ENCODE results near the gene PRAMEF33. TPM values are rescaled to one million over a fixed set of nuclear protein-coding genes. Genes with fewer than 3 reads are reported as not detected.
"Not testable (repeated sequence)": the region's sequence is repeated elsewhere in the genome, so short reads cannot be mapped to it uniquely, and the experiment has no call there.

PRAMEF33 gene
- not detected in 2 replicates for polyA plus RNA-seq (2012; rRNA removed)
- polyA plus RNA-seq (2012; cell fraction: cytosol; rRNA removed): not detected in 2 replicates
- polyA plus RNA-seq (2012; cell fraction: nucleus; rRNA removed): not detected in 2 replicates

GRCh38 chr1:13303239-13303638, at the start of gene PRAMEF33:
PRAMEF33 (plus strand) TSS chr1:13303539; CDS start chr1:13305955, 2,416 bp downstream.
- H4K20me1 ChIP-seq (ENCODE audit: insufficient read depth); H3K9ac ChIP-seq; H3K9me3 ChIP-seq; POLR2A ChIA-PET; H3K27me3 ChIP-seq (ENCODE audit: insufficient read depth); H3F3A ChIP-seq (replicated peaks; ENCODE audit: insufficient read depth); H3K79me2 ChIP-seq (ENCODE audit: insufficient read depth); H3K36me3 ChIP-seq (replicated peaks in 1 of 2; ENCODE audit: control insufficient read depth in 1 of 2, insufficient read depth in 2 of 2, low read length in 1 of 2); CTCF ChIA-PET; H3K4me3 ChIP-seq (ENCODE audit: low read depth in 2 of 2, low read length in 1 of 2); DNase-seq; H3K27ac ChIP-seq (ENCODE audit: low read depth in 2 of 2, low read length in 1 of 2); H2AFZ ChIP-seq (ENCODE audit: low read depth); H3K4me2 ChIP-seq; H3K4me1 ChIP-seq (ENCODE audit: control insufficient read depth in 1 of 2, insufficient read depth in 2 of 2, low read depth in 1 of 2, low read length in 1 of 2); H3K9me2 ChIP-seq: not testable (repeated sequence)
- no CpG with 5 or more reads among the region's 1 CpG for WGBS (ENCODE audit: low lambda C conversion rate)

- CTCF ChIA-PET; H3K9ac ChIP-seq; H3K9me3 ChIP-seq; H3K4me2 ChIP-seq; H3K27me3 ChIP-seq (ENCODE audit: insufficient read depth); POLR2A ChIA-PET; H2AFZ ChIP-seq (ENCODE audit: low read depth); H3K4me1 ChIP-seq (ENCODE audit: control insufficient read depth in 1 of 2, insufficient read depth in 2 of 2, low read depth in 1 of 2, low read length in 1 of 2); H3K27ac ChIP-seq (ENCODE audit: low read depth in 2 of 2, low read length in 1 of 2); DNase-seq; H3K9me2 ChIP-seq; H3F3A ChIP-seq (replicated peaks; ENCODE audit: insufficient read depth); H3K79me2 ChIP-seq (ENCODE audit: insufficient read depth); H3K36me3 ChIP-seq (replicated peaks in 1 of 2; ENCODE audit: control insufficient read depth in 1 of 2, insufficient read depth in 2 of 2, low read length in 1 of 2); H4K20me1 ChIP-seq (ENCODE audit: insufficient read depth); H3K4me3 ChIP-seq (ENCODE audit: low read depth in 2 of 2, low read length in 1 of 2): not testable (repeated sequence)
- WGBS (ENCODE audit: low lambda C conversion rate): no CpG with 5 or more reads among the region's 5 CpGs
Observed at GRCh38 chr1:13253898-13254297, 49.4 kb upstream of the PRAMEF33 start, which contains the start of gene PRAMEF5. PRAMEF5 (plus strand) TSS chr1:13254198; CDS start chr1:13259269, 5,071 bp downstream.

- H2AFZ ChIP-seq (ENCODE audit: low read depth); H3K27me3 ChIP-seq (ENCODE audit: insufficient read depth); H3K4me1 ChIP-seq (ENCODE audit: control insufficient read depth in 1 of 2, insufficient read depth in 2 of 2, low read depth in 1 of 2, low read length in 1 of 2); H3K9ac ChIP-seq; H3K4me2 ChIP-seq; H3K79me2 ChIP-seq (ENCODE audit: insufficient read depth); H4K20me1 ChIP-seq (ENCODE audit: insufficient read depth); DNase-seq; CTCF ChIA-PET; H3K9me3 ChIP-seq; H3F3A ChIP-seq (replicated peaks; ENCODE audit: insufficient read depth); H3K9me2 ChIP-seq; POLR2A ChIA-PET; H3K36me3 ChIP-seq (replicated peaks in 1 of 2; ENCODE audit: control insufficient read depth in 1 of 2, insufficient read depth in 2 of 2, low read length in 1 of 2); H3K27ac ChIP-seq (ENCODE audit: low read depth in 2 of 2, low read length in 1 of 2); H3K4me3 ChIP-seq (ENCODE audit: low read depth in 2 of 2, low read length in 1 of 2): not testable (repeated sequence)
- 0% methylated on average over 2 of the region's 3 CpGs for WGBS (ENCODE audit: low lambda C conversion rate)
Observed at GRCh38 chr1:13265124-13265523, 38.2 kb upstream of the PRAMEF33 start.

- H3F3A ChIP-seq (replicated peaks; ENCODE audit: insufficient read depth); H3K9me2 ChIP-seq; POLR2A ChIA-PET; H3K4me3 ChIP-seq (ENCODE audit: low read depth in 2 of 2, low read length in 1 of 2); H2AFZ ChIP-seq (ENCODE audit: low read depth); H3K4me2 ChIP-seq; CTCF ChIA-PET; H3K9ac ChIP-seq; H3K4me1 ChIP-seq (ENCODE audit: control insufficient read depth in 1 of 2, insufficient read depth in 2 of 2, low read depth in 1 of 2, low read length in 1 of 2); H3K27ac ChIP-seq (ENCODE audit: low read depth in 2 of 2, low read length in 1 of 2); H4K20me1 ChIP-seq (ENCODE audit: insufficient read depth); H3K9me3 ChIP-seq; H3K27me3 ChIP-seq (ENCODE audit: insufficient read depth); H3K36me3 ChIP-seq (replicated peaks in 1 of 2; ENCODE audit: control insufficient read depth in 1 of 2, insufficient read depth in 2 of 2, low read length in 1 of 2); H3K79me2 ChIP-seq (ENCODE audit: insufficient read depth); DNase-seq: not testable (repeated sequence)
- 0% methylated on average over 1 of the region's 6 CpGs for WGBS (ENCODE audit: low lambda C conversion rate)
Observed at GRCh38 chr1:13277016-13277415, 26.3 kb upstream of the PRAMEF33 start.

GRCh38 chr1:13279617-13280016, 23.7 kb upstream of the PRAMEF33 start:
- H3K4me3 ChIP-seq (ENCODE audit: low read depth in 2 of 2, low read length in 1 of 2); H3K36me3 ChIP-seq (replicated peaks in 1 of 2; ENCODE audit: control insufficient read depth in 1 of 2, insufficient read depth in 2 of 2, low read length in 1 of 2); DNase-seq; H3K79me2 ChIP-seq (ENCODE audit: insufficient read depth); CTCF ChIA-PET; H3K27me3 ChIP-seq (ENCODE audit: insufficient read depth); H3K4me1 ChIP-seq (ENCODE audit: control insufficient read depth in 1 of 2, insufficient read depth in 2 of 2, low read depth in 1 of 2, low read length in 1 of 2); H3K9me2 ChIP-seq; H2AFZ ChIP-seq (ENCODE audit: low read depth); H3K27ac ChIP-seq (ENCODE audit: low read depth in 2 of 2, low read length in 1 of 2); H3F3A ChIP-seq (replicated peaks; ENCODE audit: insufficient read depth); H3K9me3 ChIP-seq; H3K4me2 ChIP-seq; H4K20me1 ChIP-seq (ENCODE audit: insufficient read depth); POLR2A ChIA-PET; H3K9ac ChIP-seq: not testable (repeated sequence)
- WGBS (ENCODE audit: low lambda C conversion rate): 0% methylated on average over 3 of the region's 3 CpGs

- H3K4me3 ChIP-seq (ENCODE audit: low read depth in 2 of 2, low read length in 1 of 2); H4K20me1 ChIP-seq (ENCODE audit: insufficient read depth); H3K27me3 ChIP-seq (ENCODE audit: insufficient read depth); H3K9me2 ChIP-seq; H3F3A ChIP-seq (replicated peaks; ENCODE audit: insufficient read depth); POLR2A ChIA-PET; H3K4me2 ChIP-seq; H3K9ac ChIP-seq; DNase-seq; CTCF ChIA-PET; H2AFZ ChIP-seq (ENCODE audit: low read depth); H3K79me2 ChIP-seq (ENCODE audit: insufficient read depth); H3K4me1 ChIP-seq (ENCODE audit: control insufficient read depth in 1 of 2, insufficient read depth in 2 of 2, low read depth in 1 of 2, low read length in 1 of 2); H3K36me3 ChIP-seq (replicated peaks in 1 of 2; ENCODE audit: control insufficient read depth in 1 of 2, insufficient read depth in 2 of 2, low read length in 1 of 2); H3K27ac ChIP-seq (ENCODE audit: low read depth in 2 of 2, low read length in 1 of 2); H3K9me3 ChIP-seq: not testable (repeated sequence)
- no CpG with 5 or more reads among the region's 1 CpG for WGBS (ENCODE audit: low lambda C conversion rate)
Observed at GRCh38 chr1:13285037-13285436, 18.3 kb upstream of the PRAMEF33 start, which contains the start of gene PRAMEF8. PRAMEF8 (minus strand) TSS chr1:13285137; CDS start chr1:13284091, 1,046 bp downstream.

- POLR2A ChIA-PET; H3K27me3 ChIP-seq (ENCODE audit: insufficient read depth); H3K79me2 ChIP-seq (ENCODE audit: insufficient read depth); H3K4me1 ChIP-seq (ENCODE audit: control insufficient read depth in 1 of 2, insufficient read depth in 2 of 2, low read depth in 1 of 2, low read length in 1 of 2); H3K27ac ChIP-seq (ENCODE audit: low read depth in 2 of 2, low read length in 1 of 2); H3K9ac ChIP-seq; CTCF ChIA-PET; H3K9me3 ChIP-seq; H2AFZ ChIP-seq (ENCODE audit: low read depth); H3K4me2 ChIP-seq; H3K36me3 ChIP-seq (replicated peaks in 1 of 2; ENCODE audit: control insufficient read depth in 1 of 2, insufficient read depth in 2 of 2, low read length in 1 of 2); H4K20me1 ChIP-seq (ENCODE audit: insufficient read depth); H3F3A ChIP-seq (replicated peaks; ENCODE audit: insufficient read depth); H3K9me2 ChIP-seq; H3K4me3 ChIP-seq (ENCODE audit: low read depth in 2 of 2, low read length in 1 of 2); DNase-seq: not testable (repeated sequence)
- WGBS (ENCODE audit: low lambda C conversion rate): 20% methylated on average over 1 of the region's 3 CpGs
Observed at GRCh38 chr1:13289030-13289429, 14.3 kb upstream of the PRAMEF33 start.
